MM.1S (cell line): ENCODE data around the gene QSER1.

Experiments
- CTCF ChIP-seq: fragments of 300-600 bp; sonication (generic); IDR thresholded peaks from 2 replicates; pipeline ENCODE4 v1.5.1; 2016; ENCODE audit warnings: antibody characterized with exemption, low read length, mixed read lengths
- EZH2phosphoT487 ChIP-seq: fragments of 300-600 bp; sonication (generic); IDR thresholded peaks from 2 replicates; pipeline ENCODE4 v1.6.1; 2018; ENCODE audit warnings: antibody characterized with exemption, low read length

- TF ChIP-seq CTCF (no peak), EZH2phosphoT487 (no peak)
Measured at GRCh38 chr11:32897103-32897502, 4.5 kb downstream of the QSER1 start.
